Measurements from ENCODE around the gene SREBF2. TPM values are rescaled to one million over a fixed set of nuclear protein-coding genes. Genes with fewer than 3 reads are reported as not detected.

The SREBF2 gene
- total and polyA plus RNA-seq, 2 of the 8 experiments (the other 6 are each of a cell fraction or from before 2014, with no cell fraction given): 125 to 144 TPM

DNA sequence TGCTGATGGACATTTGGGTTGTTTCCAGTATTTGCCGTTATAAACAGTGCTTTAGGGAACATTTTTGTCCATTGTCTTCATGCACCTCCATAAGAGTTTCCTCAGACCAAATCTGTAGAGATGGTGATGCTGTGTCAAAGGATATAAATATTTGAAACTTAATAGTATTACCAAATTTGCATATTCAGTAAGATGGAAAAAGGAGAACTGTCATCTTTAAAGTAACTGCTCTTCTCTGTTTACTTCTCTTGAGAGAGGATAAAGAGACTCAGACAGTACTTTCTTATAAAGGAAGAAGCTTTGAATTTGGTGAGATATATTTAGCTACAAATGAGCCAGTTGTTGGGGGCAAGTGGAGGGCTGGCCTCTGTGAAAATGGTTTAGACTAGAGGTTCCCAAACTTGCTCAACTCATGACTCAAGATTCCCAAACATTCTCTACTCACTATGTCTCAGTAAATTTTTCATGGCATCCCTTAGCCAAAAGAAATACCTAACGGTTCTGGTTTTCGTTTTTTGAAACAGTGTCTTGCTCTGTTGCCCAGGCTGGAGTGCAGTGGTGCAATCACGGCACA lies 55.8 kb downstream of the SREBF2 start:
- Histone ChIP-seq H2BK20ac (ENCODE audit: low read length) (no peak overlapping the region), H2BK120ac (replicated peaks; ENCODE audit: low read depth, low read length) (no peak overlapping the region), H3K9ac (replicated peaks in 1 of 4; ENCODE audit: extremely low read depth in 1 of 4, low read depth in 3 of 4, low read length in 3 of 4) (no peak overlapping the region), H4K91ac (replicated peaks; ENCODE audit: insufficient read length, low read length) (no peak overlapping the region), H2AK5ac (ENCODE audit: low read depth, low read length) (no peak overlapping the region), H3K27ac (ENCODE audit: low read depth, low read length) (no peak overlapping the region), H3K36me3 (ENCODE audit: control insufficient read depth in 2 of 4, insufficient read depth in 4 of 4, low read length in 3 of 4) (peaks cover 48 to 86% (median 65%) of the 10 kb centered on the region in 4 experiments), H2BK15ac (ENCODE audit: low read length) (no peak overlapping the region), H3K56ac (replicated peaks; ENCODE audit: insufficient read length, low read depth, low read length) (no peak overlapping the region), H3K79me2 (ENCODE audit: control insufficient read depth in 1 of 2, insufficient read depth in 2 of 2, low read length in 2 of 2) (no peaks in the 10 kb centered on the region), H2BK5ac (ENCODE audit: low read depth, low read length) (no peak overlapping the region), H3K27me3 (replicated peaks in 1 of 4; ENCODE audit: control insufficient read depth in 3 of 4, extremely low read depth in 1 of 4, insufficient read depth in 3 of 4, low read length in 3 of 4) (no peaks in the 10 kb centered on the region), H4K8ac (ENCODE audit: extremely low read depth, insufficient read depth, low read length) (no peak overlapping the region), H2AFZ (ENCODE audit: low read length) (no peak overlapping the region), H3K4ac (replicated peaks; ENCODE audit: insufficient read length, low read depth, low read length) (no peak overlapping the region), H3K4me2 (ENCODE audit: insufficient read depth in 1 of 2, low read depth in 2 of 2, low read length in 2 of 2) (no peak overlapping the region), H3K79me1 (ENCODE audit: low read depth, low read length) (no peaks in the 10 kb centered on the region; the same call in none of the 2 replicates), H3K4me1 (replicated peaks in 1 of 4; ENCODE audit: control insufficient read depth in 3 of 4, insufficient read depth in 4 of 4, low read length in 3 of 4) (no peaks in the 10 kb centered on the region), H3K4me3 (ENCODE audit: extremely low read depth in 1 of 4, insufficient read depth in 2 of 4, low read depth in 3 of 4, low read length in 4 of 4) (no peak overlapping the region), H3K23ac (ENCODE audit: insufficient read length) (no peak overlapping the region), H4K5ac (ENCODE audit: insufficient read length, low read depth, low read length) (no peak overlapping the region), H3K23me2 (ENCODE audit: low read depth, low read length) (no peaks in the 10 kb centered on the region), H2BK12ac (ENCODE audit: low read depth, low read length) (no peak overlapping the region), H3K14ac (ENCODE audit: insufficient read length) (no peak overlapping the region), H3K9me3 (ENCODE audit: insufficient read depth in 2 of 2, low read depth in 1 of 2, low read length in 1 of 2) (no peaks in the 10 kb centered on the region), H3K18ac (ENCODE audit: extremely low read depth, low read length) (no peak overlapping the region), H4K20me1 (replicated peaks in 1 of 2; ENCODE audit: control insufficient read depth in 1 of 2, insufficient read depth in 2 of 2, low read length in 2 of 2) (peaks cover 7 to 15% of the 10 kb centered on the region in 2 experiments)
- no peak for DNase-seq (ENCODE audit: low read depth in 1 of 2, low spot score in 2 of 2)
- no peak for TF ChIP-seq TEAD4 (IDR thresholded peaks at IDR 0.05; ENCODE audit: low read depth, low read length)
- TF ChIP-seq ATF2 (IDR thresholded peaks at IDR 0.05; ENCODE audit: low read length): no peak
- no peak for FAIRE-seq
- ChIA-PET POLR2A (ENCODE audit: partially characterized antibody) (interaction anchor here (1.3 kb wide), 1 partner anchor 8 kb away, joined by 4 read pairs; no protein-coding TSS in a partner anchor), CTCF (ENCODE audit: partially characterized antibody) (interaction anchor here (0.6 to 0.8 kb wide), 2 partner anchors 31 to 32 kb away, joined by 4 to 5 read pairs; no protein-coding TSS in a partner anchor)
- 86% methylated on average over 4 of the region's 4 CpGs; no CpG with 5 or more reads in 1 of the 2 experiments for WGBS, 2 experiments (ENCODE audit: extremely low coverage in 1 of 2, insufficient coverage in 1 of 2, insufficient read length in 1 of 2, insufficient replicate concordance in 2 of 2, low coverage in 1 of 2, low lambda C conversion rate in 2 of 2, missing lambda C conversion rate in 1 of 2)

Data from H1 (cell line).